GM12878 (cell line): ENCODE data around the gene MAPKAPK2. TPM values are rescaled to one million over a fixed set of nuclear protein-coding genes. Genes with fewer than 3 reads are reported as not detected.
A peak's percentile ranks its signal among the peaks of the same experiment; 100 is the strongest.

Source experiments
- BMI1 ChIP-seq: fragments of 450-650 bp; IDR thresholded peaks from 2 replicates; pipeline ENCODE4 v1.6.1; 2016; ENCODE audit warnings: mild to moderate bottlenecking, moderate library complexity, borderline replicate concordance
- CTCF ChIP-seq, 3 experiments: IDR thresholded peaks in 2 of 3; conservative IDR thresholded peaks in 1 of 3; 2 replicates each; pipeline ENCODE4 v1.5.1; 2011; ENCODE audit warnings: low read depth in 3 of 3, low read length in 3 of 3, mild to moderate bottlenecking in 3 of 3, control low read depth in 2 of 3, moderate library complexity in 2 of 3, inconsistent platforms in 1 of 3, mixed read lengths in 1 of 3; ENCODE audit not compliant: control insufficient read depth in 2 of 3, insufficient read depth in 1 of 3; ENCODE audit errors: extremely low read depth in 1 of 3
- HCFC1 ChIP-seq: fragments of 150-350 bp; IDR thresholded peaks from 2 replicates; pipeline ENCODE4 v1.6.1; 2014; ENCODE audit warnings: low read length
- IKZF1 ChIP-seq: fragments of 450-650 bp; conservative IDR thresholded peaks from 2 replicates; pipeline ENCODE4 v1.6.1; 2017; ENCODE audit warnings: antibody characterized with exemption, mild to moderate bottlenecking
- NBN ChIP-seq: fragments of 450-650 bp; IDR thresholded peaks from 2 replicates; pipeline ENCODE4 v1.6.1; 2016
- NR2F1 ChIP-seq: fragments of 450-650 bp; conservative IDR thresholded peaks from 2 replicates; pipeline ENCODE4 v1.6.1; 2017; ENCODE audit warnings: mild to moderate bottlenecking
- SMC3 ChIP-seq: IDR thresholded peaks from 2 replicates; pipeline ENCODE4 v1.6.1; 2011; ENCODE audit warnings: low read length, improper control_type of control experiment, borderline replicate concordance
- SPI1 ChIP-seq: IDR thresholded peaks from 2 replicates; pipeline ENCODE4 v1.6.1; 2011; ENCODE audit warnings: low read depth, mild to moderate bottlenecking, low read length, moderate library complexity, borderline replicate concordance; ENCODE audit not compliant: insufficient read depth
- TAF1 ChIP-seq: IDR thresholded peaks from 2 replicates; pipeline ENCODE4 v1.6.1; 2011; ENCODE audit warnings: mild to moderate bottlenecking, low read depth, low read length, borderline replicate concordance
- TCF12 ChIP-seq: IDR thresholded peaks from 2 replicates; pipeline ENCODE4 v1.6.1; 2011; ENCODE audit warnings: low read depth, mild to moderate bottlenecking, low read length
- polyA plus RNA-seq, 11 experiments: library from polyadenylated mRNA; depleted of rRNA in 4 of 11; unstranded in 6 of 11; stranded (reverse) in 5 of 11; fragments of >200 nt; fragmentation: Nextera tagmentation in 4 of 11; fragmentation: Illumina TruSeq in 1 of 11; extraction: Ambion mirVana in 4 of 11; extraction: Trizol in 1 of 11; gene quantifications; 1 replicate in 1 of 11; 2 replicates in 10 of 11; pipeline versions ENCODE4 v1.2.1 to v1.2.3, GENCODE V29; 2011 to 2016; ENCODE audit warnings: inconsistent platforms in 2 of 11, missing spikeins in 2 of 11, low read depth in 1 of 11
- total RNA-seq, 4 experiments: library from RNA; depleted of rRNA in 3 of 4; stranded (reverse); fragments of >200 nt in 3 of 4; fragmentation: Illumina TruSeq in 1 of 4; extraction: Trizol in 1 of 4; gene quantifications; 2 replicates each; pipeline versions ENCODE4 v1.2.1 to v1.2.3, GENCODE V29; 2013 to 2021

MAPKAPK2 gene
- total and polyA plus RNA-seq, 10 of the 15 experiments (the other 5 are each of a cell fraction or from before 2014, with no cell fraction given) = 0.72 to 92.2 (median 49.3) TPM

- TF ChIP-seq NBN = no peak
- 0 out of 2 replicates have a peak, but pooled peaks have one; percentile 6 for TF ChIP-seq HCFC1
- TF ChIP-seq CTCF (IDR thresholded peaks at IDR 0.05 in 2 of 3, conservative IDR thresholded peaks at IDR 0.05 in 1 of 3; ENCODE audit: control insufficient read depth in 2 of 3, extremely low read depth in 1 of 3, insufficient read depth in 1 of 3, low read depth in 3 of 3, low read length in 3 of 3) = peak; percentile 81 to 85 (median 84)
- TF ChIP-seq TCF12 = 0 out of 2 replicates have a peak, but pooled peaks have one; percentile 52
- TF ChIP-seq TAF1 = no peak
- 0 out of 2 replicates have a peak, but pooled peaks have one; percentile 17 for TF ChIP-seq SPI1
- TF ChIP-seq IKZF1 = 0 out of 2 replicates have a peak, but pooled peaks have one; percentile 18
- TF ChIP-seq NR2F1 = 0 out of 2 replicates have a peak, but pooled peaks have one; percentile 24
- TF ChIP-seq SMC3 = peak; percentile 91
- TF ChIP-seq BMI1 = no peak
These were observed 20.7 kb upstream of the MAPKAPK2 start (continued) for GRCh38 chr1:206663832-206664652.
